GM12872 (cell line): Measurements from ENCODE around the gene ANKS1A.

ENCODE experiments used
- TF ChIP-seq, protein P1 (sequence below): IDR thresholded peaks from 3 replicates; pipeline ENCODE4 v1.5.1; 2011; ENCODE audit warnings: low read depth, mild to moderate bottlenecking, low read length, moderate library complexity; ENCODE audit not compliant: insufficient read depth

The ANKS1A gene

GRCh38 chr6:34979218-34979617 lies 90.2 kb downstream of the ANKS1A start:
- TF ChIP-seq, protein P1, sequence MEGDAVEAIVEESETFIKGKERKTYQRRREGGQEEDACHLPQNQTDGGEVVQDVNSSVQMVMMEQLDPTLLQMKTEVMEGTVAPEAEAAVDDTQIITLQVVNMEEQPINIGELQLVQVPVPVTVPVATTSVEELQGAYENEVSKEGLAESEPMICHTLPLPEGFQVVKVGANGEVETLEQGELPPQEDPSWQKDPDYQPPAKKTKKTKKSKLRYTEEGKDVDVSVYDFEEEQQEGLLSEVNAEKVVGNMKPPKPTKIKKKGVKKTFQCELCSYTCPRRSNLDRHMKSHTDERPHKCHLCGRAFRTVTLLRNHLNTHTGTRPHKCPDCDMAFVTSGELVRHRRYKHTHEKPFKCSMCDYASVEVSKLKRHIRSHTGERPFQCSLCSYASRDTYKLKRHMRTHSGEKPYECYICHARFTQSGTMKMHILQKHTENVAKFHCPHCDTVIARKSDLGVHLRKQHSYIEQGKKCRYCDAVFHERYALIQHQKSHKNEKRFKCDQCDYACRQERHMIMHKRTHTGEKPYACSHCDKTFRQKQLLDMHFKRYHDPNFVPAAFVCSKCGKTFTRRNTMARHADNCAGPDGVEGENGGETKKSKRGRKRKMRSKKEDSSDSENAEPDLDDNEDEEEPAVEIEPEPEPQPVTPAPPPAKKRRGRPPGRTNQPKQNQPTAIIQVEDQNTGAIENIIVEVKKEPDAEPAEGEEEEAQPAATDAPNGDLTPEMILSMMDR, result no peak

- TF ChIP-seq, protein P1, result no peak
Measured at GRCh38 chr6:34979994-34980393, 90.9 kb downstream of the ANKS1A start.

DNA sequence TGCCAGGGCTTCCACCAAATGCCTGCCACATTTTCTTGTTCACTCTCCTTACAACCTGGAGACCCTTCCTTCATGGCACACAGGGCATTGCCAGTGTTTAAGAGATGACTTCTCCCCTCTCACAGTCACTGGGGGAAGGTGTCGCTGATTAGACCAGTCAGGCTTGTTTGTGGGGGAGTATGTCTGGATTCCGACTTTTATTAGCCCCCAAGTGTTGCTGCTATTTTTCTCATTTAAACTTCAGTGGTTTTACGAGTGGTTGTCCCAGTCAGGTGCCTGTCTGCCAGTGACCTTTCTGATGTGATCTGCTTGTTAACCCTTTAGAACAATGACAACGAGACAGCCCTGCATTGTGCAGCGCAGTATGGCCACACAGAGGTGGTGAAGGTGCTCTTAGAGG lies 92.3 kb downstream of the ANKS1A start:
- TF ChIP-seq, protein P1, result no peak

DNA sequence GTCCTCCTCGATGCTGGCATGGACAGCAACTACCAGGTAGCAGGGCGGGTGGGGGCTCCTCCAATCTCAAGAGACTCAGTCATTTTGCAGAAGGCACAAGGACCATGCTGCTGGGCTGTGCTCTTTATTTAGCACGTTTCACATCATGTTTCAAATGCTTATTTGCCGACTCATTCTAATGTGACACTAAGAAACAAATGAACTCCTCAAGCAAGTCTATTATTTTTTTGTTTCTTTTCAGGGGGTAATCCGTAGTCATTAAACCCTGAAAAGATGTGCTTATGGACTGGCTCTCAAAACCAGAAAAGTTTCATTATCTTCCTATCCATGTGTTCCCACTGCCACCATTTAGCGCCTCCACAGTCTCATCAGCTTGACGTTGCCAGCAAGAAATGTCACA lies 92.9 kb downstream of the ANKS1A start:
- TF ChIP-seq, protein P1, result no peak

DNA sequence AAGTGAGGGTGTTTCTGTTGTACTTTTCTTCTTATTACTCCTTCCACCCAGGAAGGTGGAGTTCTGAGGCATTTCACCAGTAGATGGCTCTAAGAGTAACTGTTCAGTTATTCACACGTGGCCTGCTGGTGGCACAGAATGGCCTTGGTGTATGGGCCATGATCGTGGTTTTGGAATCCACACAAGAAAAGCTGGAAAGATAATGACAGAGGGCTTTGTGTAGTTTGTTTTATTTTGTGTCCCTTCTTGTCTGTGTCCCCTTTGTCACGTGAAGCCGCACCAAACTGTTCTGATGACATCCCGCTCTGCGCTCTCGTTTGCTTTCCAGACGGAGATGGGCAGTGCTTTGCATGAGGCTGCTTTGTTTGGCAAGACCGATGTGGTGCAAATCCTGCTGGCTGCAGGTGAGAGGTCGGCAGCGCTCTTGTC lies 93.4 kb downstream of the ANKS1A start:
- TF ChIP-seq, protein P1, result 0 out of 3 replicates have a peak, but pooled peaks have one; percentile 22

DNA sequence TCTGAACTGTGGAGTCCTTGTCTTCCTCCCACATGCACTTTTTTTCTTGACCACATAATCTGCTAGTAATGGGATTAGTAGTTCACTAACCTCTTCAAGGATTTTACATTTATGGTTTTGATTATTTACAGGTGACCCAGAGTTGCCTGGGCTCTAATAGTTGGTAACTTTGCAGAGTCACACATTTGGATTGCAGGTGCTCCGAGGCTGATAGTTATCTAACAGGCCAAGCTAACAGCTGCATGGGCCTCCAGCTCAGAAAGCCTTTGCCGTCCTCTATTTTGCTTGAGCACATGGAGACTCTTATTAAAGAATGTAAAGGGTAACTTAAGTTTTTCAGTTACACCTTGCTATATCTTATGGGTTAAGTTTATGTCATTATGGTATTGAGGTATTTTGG lies 95.4 kb downstream of the ANKS1A start:
- TF ChIP-seq, protein P1, result no peak

- TF ChIP-seq, protein P1, result no peak
Measured at GRCh38 chr6:34985236-34985635, 96.2 kb downstream of the ANKS1A start.

GRCh38 chr6:34986845-34987246 lies 97.8 kb downstream of the ANKS1A start:
- TF ChIP-seq, protein P1, result peak; percentile 75
